ENCODE measurements around the gene DUSP19. TPM values are rescaled to one million over a fixed set of nuclear protein-coding genes. Genes with fewer than 3 reads are reported as not detected.
"Not testable (repeated sequence)": the region's sequence is repeated elsewhere in the genome, so short reads cannot be mapped to it uniquely, and the experiment has no call there.

Gene DUSP19
- total and polyA plus RNA-seq, 2 of the 4 experiments (the other 2 are of a cell fraction), result 0.86 to 1.4 TPM

DNA sequence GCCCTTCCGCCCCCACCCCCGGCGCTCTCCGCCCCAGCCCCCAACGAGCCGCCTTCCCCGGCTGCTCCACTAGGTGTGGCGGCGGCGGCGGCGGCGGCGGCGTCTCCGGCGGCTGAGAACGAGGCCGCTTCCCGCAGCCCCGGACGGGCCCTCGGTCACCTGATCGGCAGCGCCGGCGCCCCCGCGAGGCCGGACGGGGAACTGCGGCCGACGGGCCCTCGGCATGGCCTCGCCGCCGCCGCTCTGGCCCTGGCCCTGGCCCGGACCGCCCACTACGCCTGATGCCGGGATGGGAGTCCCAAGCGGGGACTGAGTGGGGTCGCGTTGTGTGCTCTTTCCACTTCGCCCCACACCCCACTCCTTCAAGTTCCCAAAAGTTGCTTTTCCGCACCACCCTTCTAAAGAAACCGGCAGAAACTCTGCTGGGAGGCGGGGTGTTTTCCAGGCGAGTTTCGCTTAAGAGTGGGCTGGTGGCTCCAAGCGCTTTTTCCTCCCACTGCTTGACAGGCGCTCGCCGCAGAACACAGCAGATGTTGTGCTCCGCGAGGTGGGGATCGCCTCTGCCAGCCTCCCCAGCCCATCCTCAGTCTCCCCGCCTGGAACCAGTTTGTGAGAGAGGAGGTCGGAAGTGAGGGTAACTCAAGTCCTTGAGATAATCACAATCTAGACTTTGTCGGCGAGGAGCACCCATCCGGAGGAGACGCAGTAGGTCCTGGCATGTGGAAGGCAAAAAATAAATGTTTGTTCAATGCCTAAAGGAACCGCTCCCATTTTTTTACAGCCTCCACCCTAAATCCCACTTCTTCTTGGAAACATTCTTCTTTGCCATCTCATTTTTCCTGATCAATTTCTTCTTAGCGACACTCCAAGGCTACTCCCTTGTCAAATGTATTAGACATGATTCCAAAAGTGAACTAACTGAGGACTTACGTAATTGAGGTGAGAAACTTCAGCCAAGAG lies 39.9 kb upstream of the DUSP19 start, which contains the start of gene NCKAP1 (continued):
- TF ChIP-seq, protein P1, sequence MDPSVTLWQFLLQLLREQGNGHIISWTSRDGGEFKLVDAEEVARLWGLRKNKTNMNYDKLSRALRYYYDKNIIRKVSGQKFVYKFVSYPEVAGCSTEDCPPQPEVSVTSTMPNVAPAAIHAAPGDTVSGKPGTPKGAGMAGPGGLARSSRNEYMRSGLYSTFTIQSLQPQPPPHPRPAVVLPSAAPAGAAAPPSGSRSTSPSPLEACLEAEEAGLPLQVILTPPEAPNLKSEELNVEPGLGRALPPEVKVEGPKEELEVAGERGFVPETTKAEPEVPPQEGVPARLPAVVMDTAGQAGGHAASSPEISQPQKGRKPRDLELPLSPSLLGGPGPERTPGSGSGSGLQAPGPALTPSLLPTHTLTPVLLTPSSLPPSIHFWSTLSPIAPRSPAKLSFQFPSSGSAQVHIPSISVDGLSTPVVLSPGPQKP (IDR thresholded peaks at IDR 0.05; ENCODE audit: borderline replicate concordance, low read depth, low read length), result no peak
- TF ChIP-seq FOS (IDR thresholded peaks at IDR 0.05; ENCODE audit: low read depth, low read length) (no peak), POLR2A (IDR thresholded peaks at IDR 0.05; ENCODE audit: low read depth, low read length) (no peak)

DNA sequence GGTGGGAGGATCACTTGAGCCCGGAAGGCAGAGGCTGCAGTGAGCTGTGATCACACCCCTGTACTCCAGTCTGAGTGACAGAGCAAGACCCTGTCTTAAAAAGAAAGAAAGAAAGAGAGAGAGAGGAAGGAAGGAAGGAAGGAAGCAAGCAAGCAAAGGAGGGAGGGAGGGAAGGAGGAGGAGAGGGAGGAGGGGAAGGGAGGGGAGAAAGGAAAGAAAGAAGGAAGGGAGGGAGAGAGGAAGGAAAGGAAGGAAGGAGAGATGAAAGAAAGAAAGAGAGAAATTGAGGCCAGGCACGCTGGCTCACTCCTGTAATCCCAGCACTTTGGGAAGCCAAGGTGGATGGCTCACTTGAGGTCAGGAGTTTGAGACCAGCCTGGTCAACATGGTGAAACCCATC lies 37.9 kb upstream of the DUSP19 start:
- no peak for ATAC-seq (ENCODE audit: low read depth)
- Histone ChIP-seq H2BK5ac (ENCODE audit: low read depth, low read length, poor library complexity, severe bottlenecking) (no peak overlapping the region), H3K23ac (ENCODE audit: low read depth, low read length) (no peak overlapping the region), H3K4me3 (ENCODE audit: insufficient read depth, low read depth, low read length) (no peak overlapping the region), H4K5ac (ENCODE audit: low read depth, low read length) (no peak overlapping the region), H2BK120ac (ENCODE audit: low read depth, low read length) (no peak overlapping the region), H2BK20ac (ENCODE audit: low read depth, low read length) (no peak overlapping the region), H3K9ac (ENCODE audit: low read depth, low read length) (no peak overlapping the region), H2AFZ (replicated peaks; ENCODE audit: low read length, poor library complexity) (no peak overlapping the region), H3K18ac (ENCODE audit: low read depth, low read length) (no peak overlapping the region), H4K8ac (ENCODE audit: low read depth in 2 of 2, low read length in 2 of 2) (no peak overlapping the region), H3K27me3 (ENCODE audit: control insufficient read depth, insufficient read depth, low read length) (no peaks in the 10 kb centered on the region), H3K4me1 (ENCODE audit: control insufficient read depth, insufficient read depth, low read length) (no peaks in the 10 kb centered on the region), H4K91ac (ENCODE audit: insufficient read depth, low read depth, low read length) (no peak overlapping the region), H2AK9ac (replicated peaks; ENCODE audit: low read depth, low read length, poor library complexity) (no peak overlapping the region), H2AK5ac (ENCODE audit: low read depth, low read length) (no peak overlapping the region), H3K9me3 (ENCODE audit: control insufficient read depth, insufficient read depth, low read length) (no peaks in the 10 kb centered on the region), H3K4me2 (ENCODE audit: low read depth, low read length) (no peak overlapping the region), H2BK15ac (ENCODE audit: low read depth, low read length) (no peak overlapping the region), H3K14ac (replicated peaks; ENCODE audit: low read depth, low read length) (no peak overlapping the region), H3K27ac (ENCODE audit: insufficient read depth, low read length) (no peak overlapping the region), H3K9me1 (ENCODE audit: insufficient read depth, low read length) (no peaks in the 10 kb centered on the region), H3K56ac (ENCODE audit: extremely low read depth, insufficient read depth, low read length) (no peak overlapping the region), H3K79me1 (ENCODE audit: low read depth in 1 of 2, low read length in 2 of 2) (no peaks in the 10 kb centered on the region; a peak in 1 of 4 replicates), H3K4ac (ENCODE audit: low read depth, low read length) (no peak overlapping the region), H3K36me3 (ENCODE audit: control insufficient read depth, insufficient read depth, low read length) (no peaks in the 10 kb centered on the region), H4K20me1 (ENCODE audit: insufficient read depth, low read length) (peaks cover 8% of the 10 kb centered on the region; the same call in 1 of the 2 replicates)
- ChIA-PET POLR2A (ENCODE audit: unreplicated experiment) (no interaction called here), CTCF (interaction anchor here (1.1 kb wide), 1 partner anchor 10 kb away, joined by 3 read pairs; no protein-coding TSS in a partner anchor)
- BruUV-seq (replicated peaks), result no TSS peak
- dilution Hi-C loops (cut with HindIII; ENCODE audit: low sequenced_read_pairs, unreplicated experiment), result no loop called here
- in situ Hi-C loops (cut with MboI; ENCODE audit: low sequenced_read_pairs), result no loop called here
- WGBS, 2 experiments (ENCODE audit: extremely low coverage in 2 of 2, insufficient read length in 1 of 2), result 80% methylated on average over 1 of the region's 2 CpGs; no CpG with 5 or more reads in 1 of the 2 experiments
- TF ChIP-seq MAZ (IDR thresholded peaks at IDR 0.05; ENCODE audit: borderline replicate concordance, low read depth, low read length), result no peak
- intact Hi-C loops (cut with micrococcal nuclease), result no loop called here
- DNase-seq, result no peak

- H2AK9ac ChIP-seq (replicated peaks; ENCODE audit: low read depth, low read length, poor library complexity); H4K5ac ChIP-seq (ENCODE audit: low read depth, low read length); H3K14ac ChIP-seq (replicated peaks; ENCODE audit: low read depth, low read length); DNase-seq; H2BK120ac ChIP-seq (ENCODE audit: low read depth, low read length); H3K9me1 ChIP-seq (ENCODE audit: insufficient read depth, low read length); in situ Hi-C loops (cut with MboI; ENCODE audit: low sequenced_read_pairs); H2BK5ac ChIP-seq (ENCODE audit: low read depth, low read length, poor library complexity, severe bottlenecking); H3K4ac ChIP-seq (ENCODE audit: low read depth, low read length); dilution Hi-C loops (cut with HindIII; ENCODE audit: low sequenced_read_pairs, unreplicated experiment); H3K23ac ChIP-seq (ENCODE audit: low read depth, low read length); H3K27me3 ChIP-seq (ENCODE audit: control insufficient read depth, insufficient read depth, low read length); H3K56ac ChIP-seq (ENCODE audit: extremely low read depth, insufficient read depth, low read length); H2AFZ ChIP-seq (replicated peaks; ENCODE audit: low read length, poor library complexity); H3K9me3 ChIP-seq (ENCODE audit: control insufficient read depth, insufficient read depth, low read length); H3K27ac ChIP-seq (ENCODE audit: insufficient read depth, low read length); H3K18ac ChIP-seq (ENCODE audit: low read depth, low read length); CTCF ChIA-PET; H2BK20ac ChIP-seq (ENCODE audit: low read depth, low read length); H3K9ac ChIP-seq (ENCODE audit: low read depth, low read length); H3K4me2 ChIP-seq (ENCODE audit: low read depth, low read length); H3K79me1 ChIP-seq (ENCODE audit: low read depth in 1 of 2, low read length in 2 of 2); H2BK15ac ChIP-seq (ENCODE audit: low read depth, low read length); H3K4me3 ChIP-seq (ENCODE audit: insufficient read depth, low read depth, low read length); intact Hi-C loops (cut with micrococcal nuclease); BruUV-seq (replicated peaks); H4K20me1 ChIP-seq (ENCODE audit: insufficient read depth, low read length); ATAC-seq (ENCODE audit: low read depth); H3K4me1 ChIP-seq (ENCODE audit: control insufficient read depth, insufficient read depth, low read length); H2AK5ac ChIP-seq (ENCODE audit: low read depth, low read length); H3K36me3 ChIP-seq (ENCODE audit: control insufficient read depth, insufficient read depth, low read length); H4K8ac ChIP-seq (ENCODE audit: low read depth in 2 of 2, low read length in 2 of 2); H4K91ac ChIP-seq (ENCODE audit: insufficient read depth, low read depth, low read length); POLR2A ChIA-PET (ENCODE audit: unreplicated experiment): not testable (repeated sequence)
- WGBS, 2 experiments (ENCODE audit: extremely low coverage in 2 of 2, insufficient read length in 1 of 2), result 0% methylated on average over 1 of the region's 8 CpGs; no CpG with 5 or more reads in 1 of the 2 experiments
These were observed 35.0 kb upstream of the DUSP19 start for GRCh38 chr2:183043580-183043979.
